Cardiac muscle cell (in vitro differentiated cells and primary cell): ENCODE results near the gene DOK7. TPM values are rescaled to one million over a fixed set of nuclear protein-coding genes. Genes with fewer than 3 reads are reported as not detected.

Experiments used
- DNase-seq, 2 donors: peaks; one replicate each; pipeline versions ENCODE4 v3.0.0 to v3.0.0-alpha.2; 2010 to 2017; ENCODE audit warnings: low read depth in 1 of 2, low spot score in 1 of 2
- H3K27ac ChIP-seq: fragments of 200-600 bp; sonication (generic); 2 replicates; pipeline ENCODE4 v1.5.1; 2016
- H3K27me3 ChIP-seq: fragments of 200-600 bp; sonication (generic); 2 replicates; pipeline ENCODE4 v1.6.0; 2016; ENCODE audit warnings: control low read depth
- H3K36me3 ChIP-seq: fragments of 200-600 bp; sonication (generic); 2 replicates; pipeline ENCODE4 v1.5.1; 2016; ENCODE audit warnings: control low read depth
- H3K4me1 ChIP-seq: fragments of 200-600 bp; sonication (generic); 2 replicates; pipeline ENCODE4 v1.8.1; 2017; ENCODE audit warnings: low read depth, mild to moderate bottlenecking, mixed run types
- H3K4me3 ChIP-seq: fragments of 200-600 bp; sonication (generic); 2 replicates; pipeline ENCODE4 v1.5.1; 2016; ENCODE audit warnings: mild to moderate bottlenecking
- H3K9me3 ChIP-seq: fragments of 200-600 bp; sonication (generic); 2 replicates; pipeline ENCODE4 v1.5.1; 2017; ENCODE audit warnings: low read depth, mild to moderate bottlenecking, control low read depth
- polyA plus RNA-seq: library from polyadenylated mRNA; unstranded; fragments of >200 nt; fragmentation: Nextera tagmentation; extraction: Ambion mirVana; gene quantifications from 2 replicates; pipeline ENCODE4 v1.2.1, GENCODE V29; 2016
- total RNA-seq: library from RNA; depleted of rRNA; stranded (reverse); fragments of >200 nt; gene quantifications from 2 replicates; pipeline ENCODE4 v1.2.3, GENCODE V29; 2016
- TF ChIP-seq, protein P1 (sequence below): IDR thresholded peaks from 2 replicates; pipeline ENCODE4 v1.5.1; 2012; ENCODE audit warnings: low read depth, mild to moderate bottlenecking, low read length

The DOK7 gene
- total and polyA plus RNA-seq, 2 experiments from 2014 or later = 14.4 to 18.0 TPM

DNA sequence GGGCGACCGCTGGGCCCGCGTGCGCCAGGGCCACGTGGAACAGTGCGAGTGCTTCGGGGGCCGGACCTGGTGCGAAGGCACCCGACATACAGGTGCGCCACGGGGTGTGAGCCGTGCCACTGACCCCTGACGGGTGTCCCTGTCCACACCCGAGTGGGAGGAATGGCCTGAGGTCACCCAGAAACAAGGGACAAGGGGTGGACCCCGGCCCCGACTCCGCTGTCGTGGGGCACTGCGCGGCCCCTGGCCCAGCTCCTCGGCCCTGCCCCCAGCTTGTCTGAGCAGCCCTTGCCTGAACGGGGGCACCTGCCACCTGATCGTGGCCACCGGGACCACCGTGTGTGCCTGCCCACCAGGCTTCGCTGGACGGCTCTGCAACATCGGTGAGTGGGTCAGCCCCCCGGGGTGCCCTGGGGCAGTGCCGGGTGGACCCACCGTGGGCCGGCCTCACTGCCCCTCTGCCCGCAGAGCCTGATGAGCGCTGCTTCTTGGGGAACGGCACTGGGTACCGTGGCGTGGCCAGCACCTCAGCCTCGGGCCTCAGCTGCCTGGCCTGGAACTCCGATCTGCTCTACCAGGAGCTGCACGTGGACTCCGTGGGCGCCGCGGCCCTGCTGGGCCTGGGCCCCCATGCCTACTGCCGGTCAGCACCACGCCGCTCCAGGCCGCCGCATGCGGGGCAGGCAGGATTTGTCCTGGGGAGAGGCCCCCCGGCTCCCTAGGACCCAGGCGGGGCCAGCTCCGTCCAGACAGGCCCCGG lies 18.6 kb upstream of the DOK7 start:
- H3K36me3 ChIP-seq = no peaks in the 10 kb centered on the region
- no peak overlapping the region for H3K27ac ChIP-seq
- TF ChIP-seq, protein P1, sequence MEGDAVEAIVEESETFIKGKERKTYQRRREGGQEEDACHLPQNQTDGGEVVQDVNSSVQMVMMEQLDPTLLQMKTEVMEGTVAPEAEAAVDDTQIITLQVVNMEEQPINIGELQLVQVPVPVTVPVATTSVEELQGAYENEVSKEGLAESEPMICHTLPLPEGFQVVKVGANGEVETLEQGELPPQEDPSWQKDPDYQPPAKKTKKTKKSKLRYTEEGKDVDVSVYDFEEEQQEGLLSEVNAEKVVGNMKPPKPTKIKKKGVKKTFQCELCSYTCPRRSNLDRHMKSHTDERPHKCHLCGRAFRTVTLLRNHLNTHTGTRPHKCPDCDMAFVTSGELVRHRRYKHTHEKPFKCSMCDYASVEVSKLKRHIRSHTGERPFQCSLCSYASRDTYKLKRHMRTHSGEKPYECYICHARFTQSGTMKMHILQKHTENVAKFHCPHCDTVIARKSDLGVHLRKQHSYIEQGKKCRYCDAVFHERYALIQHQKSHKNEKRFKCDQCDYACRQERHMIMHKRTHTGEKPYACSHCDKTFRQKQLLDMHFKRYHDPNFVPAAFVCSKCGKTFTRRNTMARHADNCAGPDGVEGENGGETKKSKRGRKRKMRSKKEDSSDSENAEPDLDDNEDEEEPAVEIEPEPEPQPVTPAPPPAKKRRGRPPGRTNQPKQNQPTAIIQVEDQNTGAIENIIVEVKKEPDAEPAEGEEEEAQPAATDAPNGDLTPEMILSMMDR = no peak
- H3K4me3 ChIP-seq = no peak overlapping the region
- no peaks in the 10 kb centered on the region for H3K27me3 ChIP-seq
- H3K4me1 ChIP-seq = peaks cover 2% of the 10 kb centered on the region
- no peaks in the 10 kb centered on the region for H3K9me3 ChIP-seq
- no peak for DNase-seq

DNA sequence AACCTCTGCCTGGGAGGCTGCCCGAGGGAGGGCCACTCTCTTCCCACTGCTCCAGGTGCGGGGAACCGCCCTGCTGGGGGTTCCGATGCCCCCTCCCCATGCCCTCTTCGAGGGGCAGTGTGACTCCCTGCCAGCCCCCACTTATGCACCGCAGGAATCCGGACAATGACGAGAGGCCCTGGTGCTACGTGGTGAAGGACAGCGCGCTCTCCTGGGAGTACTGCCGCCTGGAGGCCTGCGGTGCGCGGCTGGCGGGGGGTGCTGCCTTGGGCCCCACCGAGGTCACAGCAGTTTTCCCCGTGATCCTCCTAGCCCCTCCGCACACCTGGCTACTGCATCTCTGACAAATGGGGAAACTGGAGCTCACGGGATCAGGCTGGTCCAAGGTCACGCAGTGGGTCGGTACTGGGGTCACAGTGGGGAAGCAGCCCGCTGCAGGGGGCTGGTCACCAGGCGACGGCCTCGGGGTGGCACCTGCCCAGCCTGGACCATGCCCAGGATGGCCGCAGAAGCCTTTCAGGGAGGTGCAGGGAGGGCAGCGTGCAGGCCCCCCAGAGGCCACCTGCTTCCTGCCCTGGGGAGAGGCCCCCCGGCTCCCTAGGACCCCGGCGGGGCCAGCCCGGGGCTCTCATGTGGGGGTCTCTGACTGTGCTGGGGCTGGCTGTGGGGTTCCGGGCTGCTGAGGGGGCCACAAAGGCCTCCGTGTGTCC lies 17.8 kb upstream of the DOK7 start:
- Histone ChIP-seq H3K27ac (no peak overlapping the region), H3K4me3 (no peak overlapping the region), H3K4me1 (peaks cover 5% of the 10 kb centered on the region), H3K27me3 (no peaks in the 10 kb centered on the region), H3K9me3 (no peaks in the 10 kb centered on the region), H3K36me3 (no peaks in the 10 kb centered on the region)
- TF ChIP-seq, protein P1 = no peak
- DNase-seq = no peak

DNA sequence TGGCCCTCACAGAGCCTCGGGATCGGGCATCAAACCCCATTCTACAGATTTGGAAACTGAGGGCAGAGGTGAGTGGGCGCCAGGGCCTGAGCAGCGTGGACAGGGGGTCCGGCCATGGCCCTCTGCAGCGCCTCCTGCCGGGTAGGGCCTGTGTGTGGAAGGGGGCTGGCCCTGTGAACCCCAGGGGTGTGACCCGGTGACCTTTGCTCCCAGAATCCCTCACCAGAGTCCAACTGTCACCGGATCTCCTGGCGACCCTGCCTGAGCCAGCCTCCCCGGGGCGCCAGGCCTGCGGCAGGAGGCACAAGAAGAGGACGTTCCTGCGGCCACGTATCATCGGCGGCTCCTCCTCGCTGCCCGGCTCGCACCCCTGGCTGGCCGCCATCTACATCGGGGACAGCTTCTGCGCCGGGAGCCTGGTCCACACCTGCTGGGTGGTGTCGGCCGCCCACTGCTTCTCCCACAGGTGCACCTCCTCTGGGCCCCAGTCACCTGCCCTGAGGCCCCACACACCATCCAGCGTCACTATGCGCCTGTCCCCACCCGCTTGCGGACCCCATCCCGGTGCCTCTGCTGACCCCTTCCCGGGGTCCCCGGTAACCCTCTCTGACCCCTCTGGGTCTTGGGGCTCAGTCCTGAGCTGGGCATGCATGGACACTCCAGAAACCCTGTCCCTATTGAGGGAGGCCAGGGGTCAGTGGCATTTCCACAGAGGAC lies 17.1 kb upstream of the DOK7 start:
- Histone ChIP-seq H3K36me3 (no peaks in the 10 kb centered on the region), H3K27ac (no peak overlapping the region), H3K27me3 (no peaks in the 10 kb centered on the region), H3K4me1 (peaks cover 5% of the 10 kb centered on the region), H3K9me3 (no peaks in the 10 kb centered on the region), H3K4me3 (no peak overlapping the region)
- TF ChIP-seq, protein P1 = no peak
- no peak for DNase-seq

DNA sequence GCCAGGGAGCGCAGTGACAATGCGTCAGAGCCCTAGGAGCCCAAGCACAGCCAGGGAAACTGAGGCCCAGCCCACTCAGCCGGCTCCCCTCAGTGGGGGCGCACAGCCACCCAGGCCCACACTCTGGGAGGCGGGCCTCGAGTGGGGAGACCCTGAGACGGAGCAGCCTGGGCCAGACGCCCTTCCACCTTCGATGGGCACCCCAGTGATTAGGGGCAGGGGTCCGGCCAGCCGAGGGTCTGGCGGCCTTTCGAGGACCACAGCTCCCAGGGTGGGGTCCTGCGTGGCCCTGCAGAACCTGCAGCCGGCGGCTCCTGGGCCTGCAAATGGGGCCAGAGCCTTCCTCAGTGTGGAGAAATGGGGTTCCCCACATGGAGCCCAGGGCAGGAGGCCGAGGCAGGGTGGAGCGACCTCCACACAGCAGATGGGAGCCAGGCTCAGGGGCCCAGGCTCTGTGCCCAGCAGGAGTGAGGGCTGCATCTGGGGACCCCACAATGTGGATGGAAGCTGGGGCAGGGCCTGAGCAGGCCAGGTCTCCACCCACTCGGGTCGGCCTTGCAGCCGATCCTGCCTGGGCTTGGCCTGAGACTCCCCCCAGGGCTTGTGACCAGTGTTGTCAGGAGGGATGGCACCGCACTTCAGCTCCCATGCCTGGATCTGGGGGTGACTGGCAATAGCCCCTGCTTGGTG lies 16.3 kb upstream of the DOK7 start:
- H3K27me3 ChIP-seq = no peaks in the 10 kb centered on the region
- no peaks in the 10 kb centered on the region for H3K36me3 ChIP-seq
- TF ChIP-seq, protein P1 = no peak
- H3K4me1 ChIP-seq = peaks cover 5% of the 10 kb centered on the region
- DNase-seq = no peak
- no peak overlapping the region for H3K4me3 ChIP-seq
- H3K9me3 ChIP-seq = no peaks in the 10 kb centered on the region
- no peak overlapping the region for H3K27ac ChIP-seq
